HepG2 (cell line): ENCODE results near the gene UTP15. TPM values are rescaled to one million over a fixed set of nuclear protein-coding genes. Genes with fewer than 3 reads are reported as not detected.

ENCODE experiments used
- CBX1 ChIP-seq: IDR thresholded peaks from one replicate; pipeline ENCODE4 v1.6.1; 2016; ENCODE audit warnings: antibody characterized with exemption, low read depth
- ETV5 ChIP-seq: IDR thresholded peaks from 2 replicates; pipeline ENCODE4 v1.6.1; 2018; ENCODE audit warnings: missing biosample characterization, missing genetic modification reagents, inconsistent platforms, borderline replicate concordance
- FLYWCH1 ChIP-seq: sonication (generic); formaldehyde crosslinking; IDR thresholded peaks from 2 replicates; pipeline ENCODE4 v1.8.1; 2023; ENCODE audit warnings: mild to moderate bottlenecking, missing genetic modification reagents
- IKZF1 ChIP-seq: fragments of 450-650 bp; IDR thresholded peaks from 2 replicates; pipeline ENCODE4 v1.7.1; 2016
- ISL2 ChIP-seq: sonication (generic); formaldehyde crosslinking; IDR thresholded peaks from 2 replicates; pipeline ENCODE4 v1.5.0; 2020; ENCODE audit warnings: missing genetic modification reagents
- NCOR1 ChIP-seq: fragments of 200-600 bp; sonication (generic); IDR thresholded peaks from 2 replicates; pipeline ENCODE4 v1.7.0; 2017; ENCODE audit warnings: antibody characterized with exemption, low read length, borderline replicate concordance
- NR2F6 ChIP-seq, 2 experiments: IDR thresholded peaks; 2 replicates each; pipeline ENCODE4 v1.6.1; 2016; ENCODE audit warnings: antibody characterized with exemption in 1 of 2, mild to moderate bottlenecking in 1 of 2
- PBX3 ChIP-seq: sonication (generic); formaldehyde crosslinking; IDR thresholded peaks from 2 replicates; pipeline ENCODE4 v1.8.1; 2023; ENCODE audit warnings: missing genetic modification reagents, inconsistent platforms, borderline replicate concordance
- POGZ ChIP-seq: sonication (generic); formaldehyde crosslinking; IDR thresholded peaks from 2 replicates; pipeline ENCODE4 v1.4.0; 2020; ENCODE audit warnings: mild to moderate bottlenecking, missing genetic modification reagents
- SETDB1 ChIP-seq: sonication (generic); formaldehyde crosslinking; IDR thresholded peaks from 2 replicates; pipeline ENCODE4 v1.5.1; 2020; ENCODE audit warnings: missing genetic modification reagents, mild to moderate bottlenecking, borderline replicate concordance
- SRSF1 ChIP-seq: fragments of 200-400 bp; formaldehyde crosslinking; optimal IDR thresholded peaks from 2 replicates; pipeline ENCODE3; 2017; ENCODE audit warnings: mild to moderate bottlenecking, low read depth, low read length, moderate library complexity
- TGIF2 ChIP-seq: IDR thresholded peaks from 2 replicates; pipeline ENCODE4 v1.6.1; 2016; ENCODE audit warnings: control low read depth, missing compliant biosample characterization
- ZBTB44 ChIP-seq: sonication (generic); formaldehyde crosslinking; IDR thresholded peaks from 2 replicates; pipeline ENCODE4 v1.4.0; 2020; ENCODE audit warnings: missing genetic modification reagents
- ZBTB49 ChIP-seq: sonication (generic); formaldehyde crosslinking; IDR thresholded peaks from 2 replicates; pipeline ENCODE4 v1.4.0; 2020; ENCODE audit warnings: missing genetic modification reagents, borderline replicate concordance
- ZNF441 ChIP-seq: sonication (generic); formaldehyde crosslinking; IDR thresholded peaks from 2 replicates; pipeline ENCODE4 v1.7.0; 2021; ENCODE audit warnings: missing genetic modification reagents, borderline replicate concordance
- ZNF83 ChIP-seq: sonication (generic); formaldehyde crosslinking; IDR thresholded peaks from 2 replicates; pipeline ENCODE4 v1.4.0; 2020; ENCODE audit warnings: missing genetic modification reagents, mild to moderate bottlenecking, borderline replicate concordance
- polyA plus RNA-seq, 8 experiments: library from polyadenylated mRNA; depleted of rRNA in 3 of 8; stranded (reverse) in 7 of 8; unstranded in 1 of 8; fragments of >200 nt; fragmentation: Illumina TruSeq in 4 of 8; extraction: Trizol in 4 of 8; gene quantifications; 2 replicates each; pipeline versions ENCODE4 v1.2.1 to v1.2.3, GENCODE V29; 2011 to 2016; ENCODE audit warnings: low read depth in 4 of 8, missing spikeins in 1 of 8, mixed read lengths in 1 of 8; ENCODE audit not compliant: insufficient read depth in 1 of 8
- total RNA-seq, 5 experiments: library from RNA; depleted of rRNA; stranded (reverse); fragments of >200 nt; fragmentation: Illumina TruSeq; extraction: Trizol; gene quantifications; 2 replicates each; pipeline ENCODE4 v1.2.3, GENCODE V29; 2016; ENCODE audit warnings: low read depth in 1 of 5
- TF ChIP-seq, protein P1 (sequence below): sonication (generic); formaldehyde crosslinking; IDR thresholded peaks from 2 replicates; pipeline ENCODE4 v1.8.1; 2022; ENCODE audit warnings: mild to moderate bottlenecking, missing genetic modification reagents
- TF ChIP-seq, protein P2 (sequence below): sonication (generic); formaldehyde crosslinking; IDR thresholded peaks from 2 replicates; pipeline ENCODE4 v1.8.0; 2022; ENCODE audit warnings: missing genetic modification reagents, mild to moderate bottlenecking, moderate library complexity, borderline replicate concordance

Gene UTP15
- total and polyA plus RNA-seq, 2 of the 13 experiments (the other 11 are each of a cell fraction or from before 2014, with no cell fraction given) = 7.3 to 35.8 TPM

DNA sequence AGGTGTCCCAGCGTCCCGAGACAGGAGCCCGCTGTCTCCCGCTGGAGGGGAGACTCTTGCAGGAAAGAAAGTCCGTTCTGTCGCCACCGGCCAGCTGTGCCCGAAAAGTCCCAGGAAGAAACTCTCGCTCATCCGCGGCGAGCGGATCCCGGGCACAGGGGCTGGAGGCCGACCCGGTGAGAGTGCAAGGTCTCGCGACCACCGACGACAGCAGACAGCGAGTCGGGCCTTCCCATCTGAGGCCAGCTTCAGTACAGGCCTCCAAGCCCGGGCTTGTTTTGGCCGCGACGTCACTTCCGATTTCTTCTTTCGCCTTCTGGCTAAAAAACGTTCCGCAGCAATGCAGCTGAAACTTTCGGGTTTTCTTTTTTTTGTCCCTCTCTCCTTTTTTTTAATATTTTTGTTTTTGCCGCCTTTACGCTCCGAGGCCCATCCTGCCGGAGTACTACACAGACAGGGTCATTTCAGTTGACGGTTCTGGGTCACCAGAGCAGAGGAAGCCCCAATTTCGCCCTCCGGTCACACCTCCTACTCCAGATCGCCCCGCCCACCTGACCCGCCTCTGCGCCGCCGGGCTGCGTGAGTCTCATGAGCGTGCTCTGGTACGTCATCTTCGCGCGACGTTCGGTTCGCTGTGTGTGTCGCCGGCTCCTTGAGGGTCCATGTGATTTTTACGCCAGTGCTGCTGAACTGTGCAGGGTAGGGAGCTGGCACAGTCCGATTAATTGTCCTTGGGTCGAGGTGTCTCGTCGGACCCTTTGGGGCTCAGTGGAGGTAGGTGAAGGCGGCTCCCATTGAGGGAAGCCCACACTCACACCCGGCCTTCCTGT lies at the start of gene UTP15, which contains the start of gene ANKRA2 (continued):
- TF ChIP-seq, protein P1, sequence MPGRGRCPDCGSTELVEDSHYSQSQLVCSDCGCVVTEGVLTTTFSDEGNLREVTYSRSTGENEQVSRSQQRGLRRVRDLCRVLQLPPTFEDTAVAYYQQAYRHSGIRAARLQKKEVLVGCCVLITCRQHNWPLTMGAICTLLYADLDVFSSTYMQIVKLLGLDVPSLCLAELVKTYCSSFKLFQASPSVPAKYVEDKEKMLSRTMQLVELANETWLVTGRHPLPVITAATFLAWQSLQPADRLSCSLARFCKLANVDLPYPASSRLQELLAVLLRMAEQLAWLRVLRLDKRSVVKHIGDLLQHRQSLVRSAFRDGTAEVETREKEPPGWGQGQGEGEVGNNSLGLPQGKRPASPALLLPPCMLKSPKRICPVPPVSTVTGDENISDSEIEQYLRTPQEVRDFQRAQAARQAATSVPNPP (CRISPR knock-in tag) = no peak
- TF ChIP-seq ZBTB44 (CRISPR knock-in tag) (no peak; the same call in 1 of the 2 replicates), NCOR1 (peak; percentile 68; the same call in 1 of the 2 replicates), NR2F6 (IDR thresholded peaks at IDR 0.05) (no peak; the same call in 1 of the 2 replicates), NR2F6 (CRISPR knock-in tag; IDR thresholded peaks at IDR 0.05) (peak; percentile 49; the same call in 1 of the 2 replicates), ETV5 (CRISPR knock-in tag) (peak; percentile 63), FLYWCH1 (CRISPR knock-in tag) (no peak), POGZ (CRISPR knock-in tag) (peak; percentile 87), ZNF441 (no peak), SETDB1 (CRISPR knock-in tag) (no peak), ZBTB49 (CRISPR knock-in tag) (no peak), ZNF83 (no peak), ISL2 (CRISPR knock-in tag) (no peak), CBX1 (peak; percentile 17), SRSF1 (no peak), IKZF1 (no peak), PBX3 (CRISPR knock-in tag) (no peak), TGIF2 (peak; percentile 89)
- TF ChIP-seq, protein P2, sequence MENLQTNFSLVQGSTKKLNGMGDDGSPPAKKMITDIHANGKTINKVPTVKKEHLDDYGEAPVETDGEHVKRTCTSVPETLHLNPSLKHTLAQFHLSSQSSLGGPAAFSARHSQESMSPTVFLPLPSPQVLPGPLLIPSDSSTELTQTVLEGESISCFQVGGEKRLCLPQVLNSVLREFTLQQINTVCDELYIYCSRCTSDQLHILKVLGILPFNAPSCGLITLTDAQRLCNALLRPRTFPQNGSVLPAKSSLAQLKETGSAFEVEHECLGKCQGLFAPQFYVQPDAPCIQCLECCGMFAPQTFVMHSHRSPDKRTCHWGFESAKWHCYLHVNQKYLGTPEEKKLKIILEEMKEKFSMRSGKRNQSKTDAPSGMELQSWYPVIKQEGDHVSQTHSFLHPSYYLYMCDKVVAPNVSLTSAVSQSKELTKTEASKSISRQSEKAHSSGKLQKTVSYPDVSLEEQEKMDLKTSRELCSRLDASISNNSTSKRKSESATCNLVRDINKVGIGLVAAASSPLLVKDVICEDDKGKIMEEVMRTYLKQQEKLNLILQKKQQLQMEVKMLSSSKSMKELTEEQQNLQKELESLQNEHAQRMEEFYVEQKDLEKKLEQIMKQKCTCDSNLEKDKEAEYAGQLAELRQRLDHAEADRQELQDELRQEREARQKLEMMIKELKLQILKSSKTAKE (CRISPR knock-in tag) = no peak
